GM12892 (cell line): ENCODE measurements around the gene NEU4.

Experiments
- DNase-seq: peaks from one replicate; pipeline ENCODE4 v3.0.0; 2011; ENCODE audit not compliant: insufficient read length
- FAIRE-seq: peaks from 2 replicates; lab custom pipeline; 2011; peaks lifted over from hg19 to GRCh38; lab: Jason Lieb, UNC
- POLR2A ChIP-seq: IDR thresholded peaks from 2 replicates; pipeline ENCODE4 v1.6.1; 2011; ENCODE audit warnings: low read depth, low read length, control low read depth
- POLR2AphosphoS5 ChIP-seq: IDR thresholded peaks from 2 replicates; pipeline ENCODE4 v1.6.1; 2011; ENCODE audit warnings: low read depth, low read length, control low read depth
- TAF1 ChIP-seq: IDR thresholded peaks from 2 replicates; pipeline ENCODE4 v1.6.1; 2011; ENCODE audit warnings: low read depth, mild to moderate bottlenecking, control low read depth, low read length, borderline replicate concordance

NEU4 gene

GRCh38 chr2:241864168-241864849 is 55.3 kb downstream of the NEU4 start:
- TF ChIP-seq POLR2A = no peak
- TF ChIP-seq POLR2AphosphoS5 = no peak
- no peak for TF ChIP-seq TAF1
- DNase-seq (no peak), FAIRE-seq (no peak)

GRCh38 chr2:241864850-241865213 is 55.8 kb downstream of the NEU4 start:
- FAIRE-seq (no peak), DNase-seq (no peak)
- TF ChIP-seq POLR2A = no peak
- TF ChIP-seq TAF1 = no peak
- TF ChIP-seq POLR2AphosphoS5 = no peak

- TF ChIP-seq POLR2AphosphoS5 = no peak
- TF ChIP-seq POLR2A = no peak
- no peak for TF ChIP-seq TAF1
- peak; percentile 97 for FAIRE-seq
- DNase-seq = no peak
These were observed 56.5 kb downstream of the NEU4 start for GRCh38 chr2:241865416-241865956.

- DNase-seq = no peak
- FAIRE-seq = no peak
These were observed 57.2 kb downstream of the NEU4 start for GRCh38 chr2:241865957-241866789.

More at GRCh38 chr2:241865957-241866789, 57.2 kb downstream of the NEU4 start:
- no peak for TF ChIP-seq POLR2AphosphoS5
- TF ChIP-seq POLR2A = no peak
- TF ChIP-seq TAF1 = no peak
